Measurements from ENCODE around the gene CAMTA1.

CAMTA1 gene

GRCh38 chr1:7222695-7223015 is 437.4 kb downstream of the CAMTA1 start:
- DNase-seq: no peak

- no peak for DNase-seq
Observed at GRCh38 chr1:7223334-7224080, 438.3 kb downstream of the CAMTA1 start.

DNA sequence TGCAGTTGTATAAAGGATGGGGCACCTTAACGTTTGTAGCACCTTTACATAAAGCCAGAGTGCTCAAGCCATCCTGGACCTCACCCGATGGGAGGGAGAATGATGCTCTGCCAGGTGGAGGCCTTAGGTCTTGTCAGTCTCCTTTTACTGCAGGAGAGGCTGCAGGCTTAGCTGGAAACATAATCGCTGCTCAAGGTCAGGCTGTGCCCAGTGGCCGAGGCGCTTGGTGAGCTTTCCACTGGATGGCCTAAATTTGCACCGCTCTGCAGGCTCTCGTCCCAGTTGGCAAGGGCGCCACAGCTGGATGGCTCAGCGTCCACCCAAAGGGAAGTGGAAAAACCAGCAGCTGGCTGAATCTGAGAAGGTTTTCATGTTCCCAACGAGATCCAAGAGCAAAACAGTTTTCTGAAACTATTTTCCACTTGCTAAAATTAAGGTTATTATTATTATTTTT is 438.9 kb downstream of the CAMTA1 start:
- DNase-seq: no peak

- no peak for DNase-seq
Observed at GRCh38 chr1:7224644-7225043, 439.4 kb downstream of the CAMTA1 start.

DNA sequence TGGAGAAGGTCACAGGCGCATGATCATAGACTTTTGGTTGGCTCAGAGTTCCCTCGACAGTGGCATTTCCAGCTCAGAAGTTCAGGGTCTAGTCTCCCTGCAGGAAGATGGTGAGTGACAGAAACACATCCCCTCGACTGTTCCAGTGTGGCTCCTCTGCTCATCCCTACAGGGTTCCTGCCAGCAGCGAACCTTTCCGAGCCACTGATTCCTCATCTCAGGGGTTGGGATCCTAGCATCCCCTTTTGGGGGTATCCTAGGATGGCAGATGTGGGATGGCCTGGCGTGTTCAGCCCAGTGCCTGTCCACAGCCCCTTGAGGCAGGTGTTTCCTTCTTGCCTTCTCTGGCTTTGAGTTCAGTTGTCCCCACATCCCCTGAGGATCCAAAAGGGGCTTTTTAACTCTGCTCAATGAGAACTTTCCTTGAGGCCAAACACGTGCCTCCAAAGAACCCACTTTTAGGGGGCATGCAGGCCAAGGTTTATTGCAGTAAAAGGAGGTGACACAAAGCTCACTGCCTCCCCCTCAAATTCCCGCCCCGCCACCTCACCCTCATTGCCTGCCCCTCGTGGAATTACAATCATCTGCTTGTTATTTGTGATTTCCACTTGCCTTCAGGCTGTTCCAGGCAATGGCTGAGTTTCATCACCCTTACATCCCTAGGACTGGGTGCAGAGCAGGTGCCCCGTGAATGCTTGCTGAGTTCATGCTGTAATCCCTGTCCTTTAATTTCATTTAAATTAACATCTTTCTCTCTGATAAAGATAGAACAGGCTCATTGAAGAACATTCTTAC is 440.7 kb downstream of the CAMTA1 start:
- no peak for DNase-seq

DNA sequence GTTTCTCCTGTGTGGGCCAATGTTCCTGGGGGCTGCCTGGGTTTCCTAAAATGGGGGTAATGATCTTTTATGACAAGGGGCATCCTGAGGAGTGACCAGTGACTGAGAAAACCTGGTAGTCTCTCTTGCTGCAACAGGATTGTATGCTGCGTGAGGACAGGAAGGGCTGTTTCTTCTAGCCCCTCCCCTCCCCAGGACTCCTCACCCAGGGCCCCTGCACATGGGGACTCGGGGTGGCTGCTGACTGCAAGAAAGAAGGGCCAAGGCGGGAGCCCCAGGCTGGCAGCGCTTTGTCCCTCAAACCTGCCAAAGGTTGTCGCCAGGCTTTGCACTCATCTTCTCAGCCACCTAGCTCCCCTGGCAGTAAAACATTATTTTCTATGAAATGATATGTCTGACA is 442.4 kb downstream of the CAMTA1 start:
- no peak for DNase-seq

GRCh38 chr1:7228252-7228961 is 443.2 kb downstream of the CAMTA1 start:
- no peak for DNase-seq

GRCh38 chr1:7229186-7229585 is 443.9 kb downstream of the CAMTA1 start:
- no peak for DNase-seq

DNA sequence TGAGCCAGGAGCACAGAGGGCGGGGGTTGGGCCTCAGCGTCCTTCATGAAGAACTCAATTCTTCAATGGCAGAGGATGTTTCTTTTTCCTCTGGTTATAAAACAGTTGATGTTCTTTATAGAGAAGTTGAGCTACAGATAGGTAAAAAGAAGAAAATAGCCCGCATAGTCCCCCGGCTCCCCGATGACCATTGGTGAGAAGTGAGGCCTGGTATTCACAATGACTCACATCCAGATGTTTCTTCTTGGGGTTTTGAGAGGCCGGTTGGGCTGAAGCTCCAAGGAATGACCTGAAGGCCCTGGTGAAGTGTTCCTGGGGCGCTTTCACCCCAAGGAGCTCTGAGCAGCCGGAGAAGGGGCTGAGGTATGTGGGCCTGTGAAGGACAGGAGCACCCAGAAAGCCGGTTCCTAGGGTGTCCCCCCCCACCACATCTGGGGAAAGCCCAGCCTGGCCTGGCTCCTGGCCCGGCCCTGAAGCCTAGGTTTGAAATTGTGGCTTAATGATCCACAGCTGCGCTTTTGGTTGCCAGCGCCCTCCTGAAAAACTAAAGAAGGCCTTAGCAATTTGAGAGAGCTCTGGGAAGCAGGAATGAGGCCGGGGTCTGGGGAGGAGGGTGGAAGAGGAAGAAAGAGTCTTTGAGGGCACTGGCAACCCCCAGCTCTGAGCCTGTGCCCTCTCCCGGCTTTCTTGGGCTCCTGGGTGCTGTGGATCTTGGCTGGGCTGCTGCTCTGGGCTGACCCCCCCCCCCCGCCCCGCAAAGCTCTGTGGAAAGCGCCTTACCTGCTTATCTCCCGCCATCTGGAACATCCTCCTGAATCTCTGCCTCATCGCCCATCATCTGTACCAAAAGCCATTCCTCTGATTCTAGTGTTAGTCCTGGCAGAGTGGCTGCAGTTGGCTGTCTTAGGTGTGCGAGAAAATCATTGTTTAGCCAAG is 444.7 kb downstream of the CAMTA1 start:
- DNase-seq: no peak

- no peak for DNase-seq
Observed at GRCh38 chr1:7232441-7233236, 447.4 kb downstream of the CAMTA1 start.

GRCh38 chr1:7233237-7233540 is 447.9 kb downstream of the CAMTA1 start:
- no peak for DNase-seq

DNA sequence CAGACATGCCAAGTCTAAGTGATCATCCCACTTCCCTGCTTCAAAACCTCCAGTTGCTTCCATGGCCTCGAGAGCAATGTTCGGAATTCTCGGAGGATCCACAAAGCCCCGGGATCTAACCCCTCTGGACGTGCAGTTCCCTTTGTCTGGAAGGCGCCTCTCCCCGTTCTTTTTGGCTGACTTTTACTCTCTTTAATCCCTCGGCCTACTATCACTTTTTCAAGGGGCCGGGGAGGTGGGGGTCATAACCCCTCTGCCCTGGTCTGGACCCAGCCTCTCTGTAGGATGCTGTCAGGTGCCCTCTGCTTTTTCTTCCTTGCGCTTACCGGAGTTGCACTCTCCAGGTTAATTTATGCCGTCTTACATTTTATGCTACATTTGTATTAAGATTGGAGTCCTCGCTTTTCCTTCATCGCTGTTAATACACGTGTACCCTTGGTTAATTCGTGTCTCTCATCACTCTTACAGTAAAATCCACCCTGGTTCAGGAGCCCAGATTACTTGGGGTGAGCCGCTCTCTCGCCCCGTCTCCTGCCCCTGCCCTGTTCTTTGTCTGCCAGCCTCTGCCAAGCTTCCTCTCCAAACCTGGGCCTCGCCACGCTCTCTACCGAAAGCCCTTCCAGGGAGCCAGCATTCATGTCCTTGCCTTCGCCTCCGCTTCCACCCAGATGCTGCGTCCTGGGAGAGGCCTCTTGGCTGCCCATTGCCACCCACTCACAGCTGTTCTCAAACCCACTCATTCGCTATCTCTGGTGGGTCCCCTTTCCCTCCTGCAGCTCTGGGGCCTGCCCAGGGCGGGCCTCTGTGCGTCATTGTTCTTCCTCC is 448.6 kb downstream of the CAMTA1 start:
- DNase-seq: no peak

DNA sequence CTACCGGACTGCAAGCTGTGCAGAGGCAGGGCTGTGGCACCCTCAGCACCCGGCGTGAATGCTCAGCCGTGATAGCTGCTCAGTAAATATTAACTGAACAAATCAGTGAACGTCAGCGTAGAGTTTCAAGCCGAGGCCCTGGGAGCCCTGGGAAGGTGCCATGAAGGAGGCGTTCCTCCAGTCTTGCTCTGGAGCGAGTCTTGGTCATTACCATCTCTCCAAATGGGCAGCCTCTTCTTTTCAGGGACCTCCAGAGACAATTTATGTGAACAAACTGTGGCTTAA is 449.2 kb downstream of the CAMTA1 start:
- DNase-seq: no peak

DNA sequence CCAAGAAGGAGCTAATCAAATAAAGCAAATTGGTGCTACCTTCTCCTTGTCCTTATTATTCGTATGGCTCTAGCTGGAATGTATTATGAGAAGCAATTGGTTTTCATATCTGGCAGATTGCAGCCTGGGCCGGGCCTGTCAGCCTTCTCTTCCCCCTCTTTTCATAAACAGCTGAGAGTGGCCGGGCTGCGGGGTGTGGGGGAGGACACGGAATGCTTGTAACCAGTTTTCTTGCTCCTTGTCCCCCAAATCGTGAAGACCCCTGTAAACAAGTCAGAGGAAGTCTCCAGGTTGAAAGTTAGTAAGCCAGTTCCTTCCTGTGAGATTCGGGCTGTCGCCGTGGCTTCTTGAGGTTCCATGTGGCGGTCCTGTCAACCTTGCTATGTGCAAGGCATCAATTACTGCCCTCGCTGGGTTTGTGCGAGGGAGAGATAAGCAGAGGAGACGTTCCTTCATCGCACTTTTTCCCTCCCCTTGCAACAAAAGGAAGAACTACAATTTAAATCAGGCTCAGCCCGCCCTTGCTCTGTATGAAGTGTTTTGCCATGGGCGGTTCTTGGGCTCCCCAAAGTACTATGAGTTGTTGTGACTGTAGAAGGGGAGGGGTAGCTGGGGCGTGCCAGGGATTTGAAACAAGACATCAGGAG is 450.7 kb downstream of the CAMTA1 start:
- DNase-seq: no peak

- DNase-seq: no peak
Observed at GRCh38 chr1:7236844-7237515, 451.7 kb downstream of the CAMTA1 start.

- no peak for DNase-seq
Observed at GRCh38 chr1:7247158-7247557, 461.9 kb downstream of the CAMTA1 start.

- no peak for DNase-seq
Observed at GRCh38 chr1:7247791-7248548, 462.7 kb downstream of the CAMTA1 start.

GRCh38 chr1:7248549-7249199 is 463.4 kb downstream of the CAMTA1 start:
- DNase-seq: no peak

DNA sequence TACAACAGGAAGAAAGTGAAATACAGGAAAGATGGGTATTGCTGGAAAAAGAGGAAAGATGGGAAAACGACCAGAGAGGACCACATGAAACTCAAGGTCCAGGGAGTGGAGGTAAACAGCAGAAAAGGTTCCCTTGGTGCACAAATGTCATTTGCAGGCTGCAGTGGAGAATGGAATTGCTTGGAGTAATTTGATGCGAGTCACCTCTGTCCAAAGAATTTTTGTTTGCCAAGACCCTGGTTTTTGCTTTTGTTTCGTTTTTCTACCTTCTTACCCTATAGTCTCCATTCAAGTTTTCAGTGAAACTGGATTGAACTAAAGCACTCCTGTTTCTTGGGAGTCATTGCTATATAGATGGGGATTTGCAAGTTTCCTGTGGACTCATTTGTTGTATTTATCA is 464.3 kb downstream of the CAMTA1 start:
- no peak for DNase-seq
